HG02885 (cell line): ENCODE measurements around the gene MYCBP.

Experiments used
- ATAC-seq: cut with Tn5 transposase; IDR thresholded peaks from one replicate; pipeline ENCODE4 v1.9.1; 2021; ENCODE audit warnings: mild to moderate bottlenecking; ENCODE audit not compliant: unreplicated experiment, poor library complexity

MYCBP gene

DNA sequence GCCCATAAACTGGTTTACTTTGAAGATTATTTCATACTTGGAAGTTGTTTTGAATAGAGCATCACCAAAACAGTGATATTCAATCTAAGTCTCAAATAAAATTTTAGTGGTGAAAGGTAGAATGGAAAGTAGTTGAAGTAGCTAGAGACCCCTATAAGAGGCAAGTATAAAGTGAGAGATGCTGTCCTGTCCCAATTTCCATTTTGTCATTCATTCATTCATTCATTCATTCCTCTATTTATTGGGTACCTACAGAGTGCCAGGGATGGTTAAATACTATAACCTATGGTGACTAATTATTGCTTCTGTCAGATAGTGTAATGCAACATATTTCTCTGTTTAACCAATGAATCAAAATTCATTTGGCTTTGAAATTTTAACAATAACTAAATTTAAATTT, 46.3 kb downstream of the MYCBP start:
- no peak for ATAC-seq

GRCh38 chr1:38826262-38826661, 46.9 kb downstream of the MYCBP start:
- ATAC-seq, result no peak

- ATAC-seq, result no peak
Observed at GRCh38 chr1:38820860-38821259, 52.3 kb downstream of the MYCBP start.

GRCh38 chr1:38819516-38819915, 53.6 kb downstream of the MYCBP start:
- no peak for ATAC-seq

DNA sequence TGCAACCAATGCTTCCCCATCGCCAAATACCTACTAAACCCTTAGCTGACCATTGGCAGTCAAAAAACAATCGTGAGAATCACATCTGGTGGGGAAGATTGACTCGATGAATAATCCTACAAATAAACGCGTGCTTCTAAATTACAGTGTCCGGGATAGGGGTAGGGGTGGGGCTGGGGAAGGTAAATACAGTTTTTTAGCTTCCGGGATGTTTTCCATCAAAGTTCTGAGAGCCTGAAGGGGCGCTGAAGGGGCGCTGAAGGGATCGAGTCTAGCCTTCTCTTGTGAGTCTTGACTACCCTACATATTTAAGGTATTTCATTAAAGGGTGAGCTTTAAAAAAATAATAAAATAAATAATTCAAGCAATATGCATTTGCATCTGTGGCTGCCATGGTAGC, 54.1 kb downstream of the MYCBP start:
- no peak for ATAC-seq

DNA sequence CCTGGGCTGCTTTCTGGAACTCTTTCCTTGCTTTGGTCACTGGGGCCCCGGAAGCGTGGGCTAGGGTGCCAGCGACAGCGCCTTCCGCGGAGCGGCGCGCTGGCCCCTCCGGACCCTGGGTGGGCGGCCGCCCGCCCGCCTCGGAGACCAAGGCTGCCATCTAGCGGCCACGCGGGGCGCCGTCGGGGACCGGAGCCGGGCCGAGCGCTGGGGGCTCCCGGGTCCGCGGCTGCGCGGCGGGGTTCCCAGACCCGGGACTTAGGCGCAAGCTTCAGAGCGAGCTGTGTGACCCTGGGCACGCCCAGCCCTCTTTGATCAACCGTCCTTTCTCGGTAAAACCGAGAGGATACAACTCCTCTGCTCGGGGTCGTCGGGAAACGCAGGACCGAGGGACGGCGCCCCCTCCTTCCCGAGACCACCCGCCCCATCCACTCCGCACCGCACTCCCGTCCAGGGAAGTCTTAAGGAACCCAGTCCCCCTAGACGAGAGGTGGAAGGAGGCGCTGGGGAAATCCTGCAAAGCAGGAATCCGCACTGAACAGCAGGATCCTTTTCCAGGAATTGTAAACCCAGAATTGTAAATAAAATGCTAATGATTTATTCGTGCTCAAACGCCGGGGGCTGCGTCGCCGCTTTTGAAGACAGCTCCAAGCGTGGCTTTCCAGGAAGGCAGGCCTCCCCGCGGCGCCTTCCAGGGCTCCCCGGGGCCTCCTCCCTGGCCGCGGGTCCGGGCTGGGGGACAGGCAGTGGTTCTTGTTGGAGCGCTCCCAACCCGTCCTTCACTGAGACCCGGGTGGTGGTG, 54.8 kb downstream of the MYCBP start:
- no peak for ATAC-seq

DNA sequence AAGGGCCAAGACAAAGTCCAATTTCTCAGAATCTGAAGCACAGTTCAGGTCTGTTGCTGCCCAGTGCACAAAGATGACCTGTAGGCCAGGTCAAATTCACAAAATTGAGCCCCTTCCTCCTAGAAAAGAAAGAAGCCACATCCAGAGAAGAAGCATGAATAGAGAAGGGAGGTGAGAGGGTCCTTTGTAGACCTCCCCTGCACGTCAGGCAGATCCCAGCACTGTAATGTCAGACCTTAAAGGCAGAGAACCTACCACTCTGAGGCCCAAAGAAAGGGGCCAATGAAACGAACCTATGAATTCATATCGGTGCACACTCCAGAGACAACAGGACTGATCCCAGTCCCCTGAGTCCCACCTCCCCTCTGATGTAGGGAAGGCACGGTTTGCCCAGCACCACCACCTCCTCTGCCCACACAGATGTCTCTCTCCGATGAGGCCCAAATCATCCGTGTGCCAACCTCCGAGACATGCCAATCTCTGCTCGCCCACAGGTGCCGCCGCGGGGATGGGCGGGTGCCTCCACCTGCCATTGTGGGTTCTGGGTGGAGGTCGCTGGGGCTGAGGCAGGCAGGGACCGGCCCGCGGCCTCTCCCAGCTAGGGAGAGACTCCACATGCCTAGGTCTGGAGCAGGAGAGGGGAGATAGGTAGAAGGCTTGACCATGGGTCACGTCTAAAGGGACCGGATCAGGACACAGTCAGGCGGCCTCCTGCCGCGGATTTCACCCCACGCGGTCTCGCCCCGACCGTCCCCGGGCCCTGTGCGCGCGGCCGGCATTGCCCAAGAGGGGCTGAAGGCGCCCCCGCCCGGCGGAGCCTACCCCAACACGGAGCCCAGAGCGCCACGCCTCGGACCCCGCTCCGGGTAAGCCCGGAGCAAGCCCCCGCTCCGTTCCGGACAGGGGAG, 55.6 kb downstream of the MYCBP start:
- ATAC-seq, result no peak

DNA sequence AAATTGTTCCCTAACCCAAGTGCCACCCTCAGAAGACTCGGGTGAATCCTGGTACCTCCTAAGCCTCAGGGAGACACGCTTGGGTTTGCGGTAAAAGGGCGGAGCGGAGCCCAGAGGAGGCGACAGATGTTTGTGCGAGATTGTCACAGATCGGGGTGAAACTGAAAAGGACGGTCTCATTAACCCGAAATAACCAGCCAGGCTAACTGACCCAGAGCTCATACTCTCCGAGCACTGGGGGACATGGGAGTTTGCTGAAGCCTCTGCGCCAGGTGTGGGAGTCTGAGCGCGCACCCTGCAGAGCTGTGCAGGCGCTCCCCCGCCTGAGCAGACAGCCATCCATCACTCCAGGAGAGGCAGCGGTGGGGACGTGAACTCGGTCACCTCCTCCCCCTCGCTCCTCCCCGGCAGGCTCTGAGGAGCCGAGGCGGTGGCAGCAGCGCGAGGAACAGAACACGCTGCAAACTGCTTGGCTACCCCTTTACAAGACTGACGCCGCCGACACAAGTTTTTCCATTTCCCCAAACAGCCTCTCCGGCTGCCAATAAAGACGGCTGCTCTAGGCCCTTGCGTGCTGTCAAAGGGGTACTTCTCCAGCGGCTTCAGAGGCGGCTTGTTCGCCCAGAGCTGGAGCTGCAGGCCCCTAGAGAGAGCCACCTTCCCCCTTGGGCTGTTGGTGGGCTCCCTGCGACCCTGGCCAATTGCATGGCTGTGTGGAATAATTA, 57.1 kb downstream of the MYCBP start:
- ATAC-seq, result peak; percentile 89

GRCh38 chr1:38814984-38815464, 58.1 kb downstream of the MYCBP start:
- no peak for ATAC-seq

DNA sequence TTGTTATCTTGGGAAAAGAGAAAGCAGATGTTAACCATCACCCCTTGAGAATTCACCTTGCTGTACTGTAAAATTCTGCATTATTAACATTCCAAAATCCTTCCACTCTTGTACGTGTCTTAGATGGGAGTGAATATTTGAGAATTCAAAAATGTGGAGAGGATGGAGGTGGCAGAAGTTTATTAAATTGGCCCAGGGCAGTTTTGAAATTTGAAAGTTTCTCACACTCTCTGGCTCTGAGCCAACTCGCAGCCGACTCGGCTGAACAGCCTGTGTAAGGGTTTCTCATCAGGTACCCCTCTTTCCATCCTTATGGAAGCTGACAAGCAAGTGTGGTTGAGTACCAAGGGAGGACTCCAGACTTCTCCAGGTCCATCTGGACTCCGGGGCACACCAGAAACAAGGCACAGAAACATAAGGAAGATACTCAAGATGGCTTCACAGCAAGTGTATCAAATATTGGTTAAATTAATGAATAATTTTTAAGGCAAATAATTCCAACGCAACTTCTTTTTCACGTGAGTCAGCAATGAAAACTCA, 58.6 kb downstream of the MYCBP start:
- no peak for ATAC-seq

DNA sequence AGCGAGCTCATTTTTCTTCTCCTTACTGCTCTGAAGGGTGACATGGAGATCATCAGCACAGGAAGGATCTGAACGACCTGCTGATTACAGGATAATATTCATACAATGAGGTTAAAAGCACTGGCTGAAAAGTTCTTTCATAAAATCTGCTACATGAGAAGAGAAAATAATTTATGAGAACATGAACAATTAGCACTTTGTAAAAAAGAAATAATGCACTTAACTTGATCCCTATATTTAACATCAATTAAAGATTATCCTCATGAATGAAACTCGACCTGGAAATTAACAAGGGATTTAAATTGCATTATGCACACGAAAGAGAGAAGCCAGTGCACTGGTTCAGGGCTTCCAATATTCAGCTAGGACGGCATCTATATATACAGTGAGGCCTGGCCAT, 60.2 kb downstream of the MYCBP start:
- ATAC-seq, result no peak
